Neural progenitor cell (in vitro differentiated cells): Measurements from ENCODE around the gene TXNRD1. TPM values are rescaled to one million over a fixed set of nuclear protein-coding genes. Genes with fewer than 3 reads are reported as not detected.
A peak's percentile ranks its signal among the peaks of the same experiment; 100 is the strongest.

Experiments used
- DNase-seq: peaks from one replicate; pipeline ENCODE4 v3.0.0-alpha.2; 2016; ENCODE audit warnings: low spot score
- H2AFZ ChIP-seq: fragments of 200-600 bp; sonication (generic); replicated peaks from 2 replicates; pipeline ENCODE4 v1.6.1; 2016; ENCODE audit warnings: antibody characterized with exemption
- H3F3A ChIP-seq: fragments of 200-600 bp; sonication (generic); 2 replicates; pipeline ENCODE4 v1.6.1; 2016; ENCODE audit warnings: antibody characterized with exemption, low read depth
- H3K27ac ChIP-seq: fragments of 200-600 bp; sonication (generic); 2 replicates; pipeline ENCODE4 v1.5.1; 2016; ENCODE audit warnings: mild to moderate bottlenecking
- H3K27me3 ChIP-seq: fragments of 200-600 bp; sonication (generic); 2 replicates; pipeline ENCODE4 v1.6.1; 2016; ENCODE audit warnings: mild to moderate bottlenecking, moderate library complexity
- H3K36me3 ChIP-seq: fragments of 200-600 bp; sonication (generic); 2 replicates; pipeline ENCODE4 v1.5.1; 2016
- H3K4me1 ChIP-seq: fragments of 200-600 bp; sonication (generic); 2 replicates; pipeline ENCODE4 v1.6.1; 2016; ENCODE audit warnings: mixed run types
- H3K4me2 ChIP-seq: fragments of 200-600 bp; sonication (generic); 2 replicates; pipeline ENCODE4 v1.6.1; 2016
- H3K4me3 ChIP-seq: fragments of 200-600 bp; sonication (generic); 2 replicates; pipeline ENCODE4 v1.5.1; 2016
- H3K79me2 ChIP-seq: fragments of 200-600 bp; sonication (generic); 2 replicates; pipeline ENCODE4 v1.6.1; 2016; ENCODE audit warnings: low read depth
- H3K9ac ChIP-seq: fragments of 200-600 bp; sonication (generic); 2 replicates; pipeline ENCODE4 v1.6.1; 2016
- H3K9me3 ChIP-seq: fragments of 200-600 bp; sonication (generic); 2 replicates; pipeline ENCODE4 v1.5.1; 2016; ENCODE audit warnings: low read depth
- H4K20me1 ChIP-seq: fragments of 200-600 bp; sonication (generic); 2 replicates; pipeline ENCODE4 v1.6.1; 2016; ENCODE audit warnings: low read depth
- H3K27ac Mint-ChIP-seq: 3 replicates; pipeline ENCODE4 v1.8.0; 2021; ENCODE audit warnings: mixed read lengths
- H3K27me3 Mint-ChIP-seq: 2 replicates; pipeline ENCODE4 v1.8.0; 2022; ENCODE audit warnings: low read depth, mild to moderate bottlenecking, inconsistent platforms, moderate library complexity, mixed read lengths; ENCODE audit not compliant: insufficient read depth
- H3K36me3 Mint-ChIP-seq: 3 replicates; pipeline ENCODE4 v1.8.0; 2021; ENCODE audit warnings: mixed read lengths
- H3K4me1 Mint-ChIP-seq: 3 replicates; pipeline ENCODE4 v1.8.0; 2021; ENCODE audit warnings: mixed read lengths
- H3K4me3 Mint-ChIP-seq: 3 replicates; pipeline ENCODE4 v1.8.0; 2021; ENCODE audit warnings: mild to moderate bottlenecking, moderate library complexity, mixed read lengths
- H3K9me3 Mint-ChIP-seq: 3 replicates; pipeline ENCODE4 v1.8.0; 2020; ENCODE audit warnings: mixed read lengths
- CTCF ChIP-seq: fragments of 200-600 bp; sonication (generic); IDR thresholded peaks from 2 replicates; pipeline ENCODE4 v1.5.1; 2017; ENCODE audit warnings: antibody characterized with exemption, mild to moderate bottlenecking
- EZH2 ChIP-seq: fragments of 200-600 bp; sonication (generic); IDR thresholded peaks from 2 replicates; pipeline ENCODE4 v1.6.1; 2017; ENCODE audit warnings: antibody characterized with exemption, mild to moderate bottlenecking, moderate library complexity
- EZH2phosphoT487 ChIP-seq: fragments of 200-600 bp; sonication (generic); IDR thresholded peaks from 2 replicates; pipeline ENCODE4 v1.6.1; 2017; ENCODE audit warnings: antibody characterized with exemption
- total RNA-seq: library from RNA; depleted of rRNA; stranded (reverse); fragments of >200 nt; gene quantifications from 2 replicates; pipeline ENCODE4 v1.2.3, GENCODE V29; 2015; ENCODE audit warnings: low replicate concordance

Gene TXNRD1
- total RNA-seq, 1 donor from 2014 or later, result 99.8 TPM

GRCh38 chr12:104304261-104305009 is 88.9 kb downstream of the TXNRD1 start:
- no peaks in the 10 kb centered on the region for H3K36me3 ChIP-seq
- H3K27me3 Mint-ChIP-seq, result no peaks in the 10 kb centered on the region
- H3K4me1 ChIP-seq, result peaks cover 13% of the 10 kb centered on the region
- no peak overlapping the region for H3K27ac ChIP-seq
- H3K4me1 Mint-ChIP-seq, result peaks cover 10% of the 10 kb centered on the region
- peaks cover 45% of the 10 kb centered on the region for H4K20me1 ChIP-seq
- peaks cover 54% of the 10 kb centered on the region for H3K36me3 Mint-ChIP-seq
- H3K27me3 ChIP-seq, result no peaks in the 10 kb centered on the region
- DNase-seq, result no peak
- H3K4me3 ChIP-seq, result no peak overlapping the region
- H3K9me3 Mint-ChIP-seq, result peaks cover 8% of the 10 kb centered on the region
- no peaks in the 10 kb centered on the region for H3K9me3 ChIP-seq
- H3K4me3 Mint-ChIP-seq, result no peak overlapping the region
- H2AFZ ChIP-seq, result no peak overlapping the region
- H3K79me2 ChIP-seq, result peaks cover 94% of the 10 kb centered on the region
- no peak for TF ChIP-seq EZH2phosphoT487
- peak overlapping the region; percentile 67 for H3K4me2 ChIP-seq
- H3K27ac Mint-ChIP-seq, result no peak overlapping the region
- H3F3A ChIP-seq, result peaks cover 20% of the 10 kb centered on the region
- no peak overlapping the region for H3K9ac ChIP-seq

GRCh38 chr12:104305349-104305748 is 89.8 kb downstream of the TXNRD1 start:
- Histone ChIP-seq H3K36me3 (no peaks in the 10 kb centered on the region), H3K9ac (no peak overlapping the region), H2AFZ (no peak overlapping the region), H3K4me2 (no peak overlapping the region), H3K27me3 (no peaks in the 10 kb centered on the region), H3K4me3 (no peak overlapping the region), H3K9me3 (no peaks in the 10 kb centered on the region), H4K20me1 (peaks cover 44% of the 10 kb centered on the region), H3F3A (peaks cover 16% of the 10 kb centered on the region), H3K4me1 (peaks cover 13% of the 10 kb centered on the region), H3K27ac (no peak overlapping the region), H3K79me2 (peaks cover 94% of the 10 kb centered on the region)
- DNase-seq, result no peak
- Mint-ChIP-seq H3K9me3 (peaks cover 8% of the 10 kb centered on the region), H3K36me3 (peaks cover 47% of the 10 kb centered on the region), H3K27ac (no peak overlapping the region), H3K4me3 (no peak overlapping the region), H3K27me3 (no peaks in the 10 kb centered on the region), H3K4me1 (peaks cover 13% of the 10 kb centered on the region)
- TF ChIP-seq EZH2 (no peak), EZH2phosphoT487 (no peak), CTCF (no peak)

- DNase-seq, result no peak
- peaks cover 43% of the 10 kb centered on the region for H4K20me1 ChIP-seq
- H2AFZ ChIP-seq, result no peak overlapping the region
- no peaks in the 10 kb centered on the region for H3K27me3 Mint-ChIP-seq
- peaks cover 13% of the 10 kb centered on the region for H3K4me1 Mint-ChIP-seq
- H3K4me3 Mint-ChIP-seq, result no peak overlapping the region
- peaks cover 4% of the 10 kb centered on the region for H3K36me3 ChIP-seq
- H3K27me3 ChIP-seq, result no peaks in the 10 kb centered on the region
- H3K36me3 Mint-ChIP-seq, result peaks cover 46% of the 10 kb centered on the region
- H3K9ac ChIP-seq, result no peak overlapping the region
- peaks cover 8% of the 10 kb centered on the region for H3K9me3 Mint-ChIP-seq
- no peaks in the 10 kb centered on the region for H3K9me3 ChIP-seq
- H3K4me1 ChIP-seq, result peaks cover 13% of the 10 kb centered on the region
- peak overlapping the region; percentile 14 for H3K4me2 ChIP-seq
- no peak overlapping the region for H3K27ac ChIP-seq
- H3F3A ChIP-seq, result peaks cover 11% of the 10 kb centered on the region
- no peak for TF ChIP-seq EZH2
- no peak for TF ChIP-seq EZH2phosphoT487
- no peak for TF ChIP-seq CTCF
- no peak overlapping the region for H3K27ac Mint-ChIP-seq
- no peak overlapping the region for H3K4me3 ChIP-seq
- peaks cover 94% of the 10 kb centered on the region for H3K79me2 ChIP-seq
Measured at GRCh38 chr12:104306376-104306775, 90.8 kb downstream of the TXNRD1 start.

- TF ChIP-seq EZH2 (no peak), CTCF (no peak), EZH2phosphoT487 (no peak)
- Histone ChIP-seq H3K9me3 (no peaks in the 10 kb centered on the region), H4K20me1 (peaks cover 43% of the 10 kb centered on the region), H3F3A (peaks cover 5% of the 10 kb centered on the region), H3K9ac (no peak overlapping the region), H2AFZ (no peak overlapping the region), H3K4me2 (peak overlapping the region; percentile 14), H3K27ac (no peak overlapping the region), H3K79me2 (peaks cover 87% of the 10 kb centered on the region), H3K27me3 (no peaks in the 10 kb centered on the region), H3K36me3 (peaks cover 7% of the 10 kb centered on the region), H3K4me1 (peaks cover 13% of the 10 kb centered on the region), H3K4me3 (no peak overlapping the region)
- Mint-ChIP-seq H3K36me3 (peaks cover 42% of the 10 kb centered on the region), H3K4me3 (no peak overlapping the region), H3K27me3 (no peaks in the 10 kb centered on the region), H3K9me3 (peaks cover 4% of the 10 kb centered on the region), H3K4me1 (peaks cover 13% of the 10 kb centered on the region), H3K27ac (no peak overlapping the region)
- no peak for DNase-seq
Measured at GRCh38 chr12:104306943-104307654, 91.5 kb downstream of the TXNRD1 start.
